ENCODE measurements around the gene AP4M1. TPM values are rescaled to one million over a fixed set of nuclear protein-coding genes. Genes with fewer than 3 reads are reported as not detected.

AP4M1 gene
- total and polyA plus RNA-seq, 9 of the 15 experiments (the other 6 are each of a cell fraction or from before 2014, with no cell fraction given) = 1.3 to 30.9 (median 14.1) TPM

GRCh38 chr7:100122568-100122967, 21.1 kb downstream of the AP4M1 start (continued):
- TF ChIP-seq VEZF1 (CRISPR knock-in tag; IDR thresholded peaks at IDR 0.05) (peak; percentile 82), CEBPB (tag; IDR thresholded peaks at IDR 0.05) (no peak), ZBTB17 (CRISPR knock-in tag; IDR thresholded peaks at IDR 0.05) (no peak)

- intact Hi-C loops (cut with micrococcal nuclease) (loop anchor here (5.0 kb wide), 2 partner anchors 77 to 147 kb away; partner anchors contain the start of genes AZGP1 and ZSCAN21), in situ Hi-C loops (cut with MboI) (loop anchor here (5.0 kb wide), 2 partner anchors 132 to 207 kb away; partner anchors contain the start of gene TRIM4)
- WGBS (ENCODE audit: insufficient coverage, low coverage, missing lambda C conversion rate) = 50% methylated on average over 4 of the region's 4 CpGs
- Histone ChIP-seq H3K4me2 (ENCODE audit: insufficient read depth, low read length) (peak overlapping the region; percentile 74), H3K27ac (ENCODE audit: extremely low read depth, low read depth, low read length) (peak overlapping the region; percentile 80), H3K9me3 (replicated peaks; ENCODE audit: control insufficient read depth, insufficient read depth, low read depth, low read length) (no peaks in the 10 kb centered on the region), H4K20me1 (replicated peaks; ENCODE audit: control insufficient read depth, insufficient read depth, low read length) (0 out of 2 replicates have a peak, but pooled peaks cover 3% of the 10 kb centered on the region), H2AFZ (ENCODE audit: low read depth, low read length) (no peak overlapping the region), H3K9ac (ENCODE audit: insufficient read depth in 1 of 2, low read depth in 2 of 2, low read length in 2 of 2) (peak overlapping the region; percentile 61 to 69; a peak in 3 of 4 replicates), H3K27me3 (ENCODE audit: control insufficient read depth in 2 of 2, insufficient read depth in 2 of 2, low read length in 2 of 2) (no peaks in the 10 kb centered on the region), H3K4me3 (no peak overlapping the region; the same call in 1 of the 2 replicates), H3K9me1 (ENCODE audit: control insufficient read depth, insufficient read depth, low read length) (no peaks in the 10 kb centered on the region), H3K36me3 (ENCODE audit: control insufficient read depth, insufficient read depth, low read length) (no peaks in the 10 kb centered on the region), H3K4me1 (replicated peaks in 1 of 2; ENCODE audit: control insufficient read depth in 2 of 2, insufficient read depth in 2 of 2, low read length in 2 of 2) (peaks cover 42 to 70% of the 10 kb centered on the region in 2 experiments), H3K79me2 (ENCODE audit: control insufficient read depth, insufficient read depth, low read length) (peaks cover 29% of the 10 kb centered on the region)
- DNase-seq (ENCODE audit: extremely low read depth in 1 of 4, low spot score in 3 of 4) = peak; percentile 48 to 80 (median 63)
- POLR2A ChIA-PET = interaction anchor here (0.6 to 5.7 kb wide), 23 partner anchors 9 to 877 kb away, joined by 3 to 45 read pairs (median 3); partner anchors contain the start of genes AP4M1, COPS6, MCM7 and MEPCE
- peak; percentile 77 for FAIRE-seq
- CTCF ChIA-PET (ENCODE audit: low intra/inter-chr PET ratio) = no interaction called here
- no TSS peak for BruUV-seq (replicated peaks)
- ATAC-seq = peak; percentile 33
- no peak for TF ChIP-seq IRF1 (CRISPR knock-in tag; IDR thresholded peaks at IDR 0.05; ENCODE audit: borderline replicate concordance)
- no peak for TF ChIP-seq HDAC3 (IDR thresholded peaks at IDR 0.05; ENCODE audit: borderline replicate concordance, partially characterized antibody)
- no peak for TF ChIP-seq TSHZ1 (CRISPR knock-in tag; IDR thresholded peaks at IDR 0.05)
- no peak for TF ChIP-seq ZNF143 (CRISPR knock-in tag; IDR thresholded peaks at IDR 0.05)
- no peak for TF ChIP-seq RAD51 (IDR thresholded peaks at IDR 0.05; ENCODE audit: borderline replicate concordance, low read depth)
- TF ChIP-seq PHTF2 (CRISPR knock-in tag; IDR thresholded peaks at IDR 0.05) = no peak
- no peak for TF ChIP-seq BRCA1 (IDR thresholded peaks at IDR 0.05)
- no peak for TF ChIP-seq BRCA1 (CRISPR knock-in tag; IDR thresholded peaks at IDR 0.05)
- TF ChIP-seq CREBBP (IDR thresholded peaks at IDR 0.05; ENCODE audit: low read depth, low read length) = no peak
- no peak for TF ChIP-seq TCF7 (IDR thresholded peaks at IDR 0.05; ENCODE audit: borderline replicate concordance)
- no peak for TF ChIP-seq SMARCA4 (IDR thresholded peaks at IDR 0.05)
Observed at GRCh38 chr7:100124301-100125230, 23.1 kb downstream of the AP4M1 start.

Data from K562 (cell line).